Lower leg skin (tissue), 3 donors: ENCODE results near the gene PTX3.

Experiments used
- CTCF ChIP-seq, 3 donors: fragments of 450-650 bp; IDR thresholded peaks; one replicate each; pipeline ENCODE4 v1.5.1; 2016; ENCODE audit warnings: antibody characterized with exemption in 3 of 3, mild to moderate bottlenecking in 3 of 3, moderate library complexity in 2 of 3
- POLR2A ChIP-seq, 2 donors: fragments of 450-650 bp; IDR thresholded peaks; one replicate each; pipeline ENCODE4 v1.6.1; 2016 to 2017; ENCODE audit warnings: antibody characterized with exemption in 2 of 2, mild to moderate bottlenecking in 1 of 2, moderate library complexity in 1 of 2

GRCh38 chr3:157387708-157388435 lies 48.8 kb upstream of the PTX3 start:
- TF ChIP-seq CTCF (IDR thresholded peaks at IDR 0.05) (no peak), POLR2A (IDR thresholded peaks at IDR 0.05) (no peak)
